Lung (tissue), 12 donors: Measurements from ENCODE around the gene FAXC. TPM values are rescaled to one million over a fixed set of nuclear protein-coding genes. Genes with fewer than 3 reads are reported as not detected.

Experiments
- ATAC-seq: fragments of 200-7000 bp; cut with Tn5 transposase; one replicate; pipeline ENCODE4 v1.9.1; 2020; ENCODE audit warnings: moderate number of reproducible peaks; ENCODE audit not compliant: insufficient read depth, low FRiP score
- DNase-seq, 3 donors: peaks; one replicate each; pipeline ENCODE4 v3.0.0-alpha.2; 2013 to 2017
- H3K27ac ChIP-seq, 2 donors: one replicate each; pipeline ENCODE4 v1.5.1; 2013; ENCODE audit warnings: mild to moderate bottlenecking in 2 of 2, moderate library complexity in 2 of 2, control low read depth in 1 of 2, inconsistent platforms in 1 of 2, low read depth in 1 of 2, low read length in 1 of 2
- H3K27me3 ChIP-seq, 3 donors: one replicate each; pipeline ENCODE4 v1.5.1; 2013; ENCODE audit warnings: low read length in 2 of 3; ENCODE audit not compliant: control insufficient read depth in 3 of 3, insufficient read depth in 3 of 3
- H3K36me3 ChIP-seq, 4 donors: one replicate each; pipeline ENCODE4 v1.5.1; 2013; ENCODE audit warnings: low read length in 4 of 4, mild to moderate bottlenecking in 1 of 4, moderate library complexity in 1 of 4; ENCODE audit not compliant: control insufficient read depth in 4 of 4, insufficient read depth in 4 of 4
- H3K4me1 ChIP-seq, 5 donors: one replicate each; pipeline ENCODE4 v1.5.1; 2013; ENCODE audit warnings: low read length in 5 of 5, mild to moderate bottlenecking in 2 of 5, moderate library complexity in 1 of 5; ENCODE audit not compliant: control insufficient read depth in 5 of 5, insufficient read depth in 5 of 5
- H3K4me3 ChIP-seq: one replicate; pipeline ENCODE4 v1.5.1; 2013; ENCODE audit warnings: mild to moderate bottlenecking, control low read depth, moderate library complexity
- H3K9ac ChIP-seq, 2 donors: one replicate each; pipeline ENCODE4 v1.5.1; 2013; ENCODE audit warnings: low read length in 2 of 2, control low read depth in 1 of 2; ENCODE audit not compliant: insufficient read depth in 1 of 2
- H3K9me3 ChIP-seq, 4 donors: one replicate each; pipeline ENCODE4 v1.5.1; 2013; ENCODE audit warnings: low read length in 3 of 4, mild to moderate bottlenecking in 1 of 4, moderate library complexity in 1 of 4; ENCODE audit not compliant: control insufficient read depth in 4 of 4, insufficient read depth in 3 of 4
- WGBS, 2 donors: extraction: QIAGEN DNeasy Blood & Tissue Kit; methylation state at CpG; one replicate each; pipeline ENCODE4 v1.1.7; 2013; 5-methylcytosine and 5-hydroxymethylcytosine counted together
- polyA plus RNA-seq, 2 donors: library from polyadenylated mRNA; stranded (reverse); fragments of 200-250 nt; gene quantifications; one replicate each; pipeline ENCODE4 v1.2.1, GENCODE V29; 2013
- total RNA-seq, 2 donors: library from RNA; depleted of rRNA in 1 of 2; stranded (reverse); fragments of >200 nt in 1 of 2; gene quantifications; one replicate each; pipeline ENCODE4 v1.2.1, GENCODE V29; 2014 to 2021
- TF ChIP-seq, protein P1 (sequence below): IDR thresholded peaks from 2 replicates; pipeline ENCODE4 v1.5.1; 2012; ENCODE audit warnings: mild to moderate bottlenecking; ENCODE audit errors: control extremely low read depth, extremely low read depth
- donor health status: control.
- donor health status: control.
- donor health status: Bipolar disorder and iron deficiency.
- donor health status: healthy.
- donor health status: DM: yes; HTN: yes; CAD: no.

Gene FAXC
- total and polyA plus RNA-seq, 4 donors: 1.1 to 5.9 (median 4.0) TPM

DNA sequence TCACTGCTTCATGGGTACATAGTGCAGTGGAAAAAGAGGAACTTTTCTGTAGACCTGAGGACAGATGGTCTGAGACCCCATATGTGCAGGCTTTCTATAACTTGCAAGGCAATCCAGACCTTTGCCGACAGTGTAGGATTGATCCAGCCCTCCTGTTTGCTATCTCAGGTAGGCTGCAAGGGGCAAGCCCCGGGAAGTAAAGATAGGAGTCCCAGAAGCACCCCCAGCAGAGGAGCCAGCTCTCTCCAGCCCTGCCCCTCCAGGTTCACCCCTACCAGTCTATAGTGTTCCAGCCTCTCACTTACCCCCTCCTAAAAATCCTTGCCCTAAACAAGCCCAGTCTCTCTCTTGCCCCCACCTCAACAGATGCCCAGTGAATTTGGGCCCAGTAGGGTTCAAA is 96.2 kb downstream of the FAXC start:
- 91 to 97% methylated on average over 2 of the region's 2 CpGs for WGBS, 2 donors
- no peak for ATAC-seq

DNA sequence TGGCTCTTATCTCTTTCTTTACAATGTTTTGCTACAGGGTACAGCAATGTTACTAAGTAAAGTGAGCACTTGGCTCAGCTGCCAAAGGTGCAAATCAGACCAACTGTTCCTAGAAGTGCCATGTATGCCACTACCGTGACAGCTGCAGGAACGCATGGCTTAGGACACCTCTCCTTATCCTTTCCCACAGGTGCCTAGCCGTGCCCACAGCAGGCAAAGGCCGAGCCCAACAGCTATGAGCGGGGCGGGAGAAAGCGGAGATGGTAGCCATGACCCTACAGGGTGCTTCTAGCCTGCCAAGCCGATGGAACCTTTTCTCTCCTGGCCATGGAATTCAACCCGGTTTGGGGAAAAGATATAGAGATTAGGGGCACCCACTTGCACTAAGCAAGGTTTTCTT is 97.1 kb downstream of the FAXC start:
- Histone ChIP-seq H3K27ac (no peak overlapping the region), H3K36me3 (no peaks in the 10 kb centered on the region), H3K9ac (no peak overlapping the region), H3K27me3 (no peaks in the 10 kb centered on the region), H3K4me1 (no peaks in the 10 kb centered on the region), H3K4me3 (no peak overlapping the region), H3K9me3 (peaks cover 0 to 3% (median 0%) of the 10 kb centered on the region in 4 donors)
- 89 to 91% methylated on average over 9 of the region's 9 CpGs for WGBS, 2 donors
- TF ChIP-seq, protein P1, sequence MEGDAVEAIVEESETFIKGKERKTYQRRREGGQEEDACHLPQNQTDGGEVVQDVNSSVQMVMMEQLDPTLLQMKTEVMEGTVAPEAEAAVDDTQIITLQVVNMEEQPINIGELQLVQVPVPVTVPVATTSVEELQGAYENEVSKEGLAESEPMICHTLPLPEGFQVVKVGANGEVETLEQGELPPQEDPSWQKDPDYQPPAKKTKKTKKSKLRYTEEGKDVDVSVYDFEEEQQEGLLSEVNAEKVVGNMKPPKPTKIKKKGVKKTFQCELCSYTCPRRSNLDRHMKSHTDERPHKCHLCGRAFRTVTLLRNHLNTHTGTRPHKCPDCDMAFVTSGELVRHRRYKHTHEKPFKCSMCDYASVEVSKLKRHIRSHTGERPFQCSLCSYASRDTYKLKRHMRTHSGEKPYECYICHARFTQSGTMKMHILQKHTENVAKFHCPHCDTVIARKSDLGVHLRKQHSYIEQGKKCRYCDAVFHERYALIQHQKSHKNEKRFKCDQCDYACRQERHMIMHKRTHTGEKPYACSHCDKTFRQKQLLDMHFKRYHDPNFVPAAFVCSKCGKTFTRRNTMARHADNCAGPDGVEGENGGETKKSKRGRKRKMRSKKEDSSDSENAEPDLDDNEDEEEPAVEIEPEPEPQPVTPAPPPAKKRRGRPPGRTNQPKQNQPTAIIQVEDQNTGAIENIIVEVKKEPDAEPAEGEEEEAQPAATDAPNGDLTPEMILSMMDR: no peak
- DNase-seq (no peak), ATAC-seq (no peak)

More for the DNA sequence above, 96.2 kb downstream of the FAXC start:
- Histone ChIP-seq H3K36me3 (no peaks in the 10 kb centered on the region), H3K9ac (no peak overlapping the region), H3K27me3 (no peaks in the 10 kb centered on the region), H3K4me3 (no peak overlapping the region), H3K4me1 (no peaks in the 10 kb centered on the region), H3K27ac (no peak overlapping the region), H3K9me3 (peaks cover 0 to 3% (median 0%) of the 10 kb centered on the region in 4 donors)
- no peak for DNase-seq
- TF ChIP-seq, protein P1: no peak

DNA sequence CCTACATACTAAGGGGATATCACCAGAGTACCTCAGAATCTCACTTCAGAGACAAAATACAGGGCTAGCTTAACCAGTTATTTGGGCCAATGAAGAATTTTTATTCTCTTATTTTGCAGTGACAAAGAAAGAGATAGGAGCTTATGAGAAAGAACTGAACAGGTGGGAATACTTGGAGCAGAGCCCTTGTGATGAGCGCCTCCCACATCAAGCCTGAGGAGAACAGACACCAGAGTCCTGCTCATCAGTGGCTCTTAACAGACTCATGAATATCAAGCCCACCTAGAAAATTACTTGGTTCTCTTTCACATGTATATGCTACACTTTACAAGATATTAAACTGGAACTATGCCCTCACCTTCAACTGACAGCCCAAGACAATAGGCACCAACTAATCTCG is 99.0 kb downstream of the FAXC start:
- ATAC-seq: no peak
- TF ChIP-seq, protein P1: no peak
- Histone ChIP-seq H3K9me3 (peaks cover 0 to 3% (median 0%) of the 10 kb centered on the region in 4 donors), H3K36me3 (no peaks in the 10 kb centered on the region), H3K4me3 (no peak overlapping the region), H3K9ac (no peak overlapping the region), H3K27ac (no peak overlapping the region), H3K27me3 (no peaks in the 10 kb centered on the region), H3K4me1 (no peaks in the 10 kb centered on the region)
- no peak for DNase-seq
- 93 to 98% methylated on average over 2 of the region's 2 CpGs for WGBS, 2 donors

DNA sequence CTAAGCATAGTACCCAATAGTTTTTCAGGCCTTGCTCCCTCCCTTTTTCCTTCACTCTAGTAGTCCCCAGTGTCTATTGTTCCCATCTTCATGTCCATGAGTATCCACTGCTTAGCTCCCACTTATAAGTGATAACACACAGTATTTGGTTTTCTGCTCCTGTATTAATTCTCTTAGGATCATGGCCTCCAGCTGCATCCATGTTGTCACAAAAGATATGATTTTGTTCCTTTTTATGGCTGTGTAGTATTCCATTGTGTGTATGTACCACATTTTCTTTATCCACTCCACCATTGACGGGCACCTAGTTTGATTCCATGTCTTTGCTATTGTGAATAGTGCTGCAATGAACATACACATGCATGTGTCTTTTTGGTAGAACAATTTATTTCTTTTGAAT is 102.9 kb downstream of the FAXC start:
- H3K36me3 ChIP-seq: no peaks in the 10 kb centered on the region
- H3K9ac ChIP-seq: no peak overlapping the region
- TF ChIP-seq, protein P1: no peak
- H3K9me3 ChIP-seq: no peaks in the 10 kb centered on the region
- WGBS, 2 donors: 100% methylated on average over 1 of the region's 1 CpG
- DNase-seq (no peak), ATAC-seq (no peak)
- H3K4me3 ChIP-seq: no peak overlapping the region
- no peak overlapping the region for H3K27ac ChIP-seq
- H3K4me1 ChIP-seq: no peaks in the 10 kb centered on the region
- H3K27me3 ChIP-seq: no peaks in the 10 kb centered on the region
